PFSK-1 (cell line): ENCODE data around the gene RBKS.

Source experiments
- FOXP2 ChIP-seq: optimal IDR thresholded peaks from 2 replicates; pipeline ENCODE3; 2011; ENCODE audit warnings: borderline replicate concordance, control low read depth, inconsistent platforms; ENCODE audit not compliant: insufficient read depth; ENCODE audit errors: extremely low read length, extremely low read depth
- POLR2AphosphoS5 ChIP-seq: IDR thresholded peaks from 2 replicates; pipeline ENCODE4 v1.6.1; 2012; ENCODE audit warnings: low read depth, mild to moderate bottlenecking, control low read depth, low read length, moderate library complexity
- REST ChIP-seq, 2 experiments: IDR thresholded peaks; 2 replicates each; pipeline versions ENCODE4 v1.6.1 to v1.8.0; 2011 to 2012; ENCODE audit warnings: low read depth in 2 of 2, low read length in 2 of 2, control low read depth in 1 of 2, inconsistent platforms in 1 of 2, mild to moderate bottlenecking in 1 of 2, moderate library complexity in 1 of 2; ENCODE audit not compliant: insufficient read depth in 1 of 2
- SIN3A ChIP-seq: IDR thresholded peaks from 2 replicates; pipeline ENCODE4 v1.6.1; 2012; ENCODE audit warnings: mild to moderate bottlenecking, low read length, moderate library complexity, borderline replicate concordance; ENCODE audit not compliant: insufficient read depth
- TAF1 ChIP-seq: IDR thresholded peaks from 2 replicates; pipeline ENCODE4 v1.6.1; 2012; ENCODE audit warnings: low read length, control low read depth, borderline replicate concordance; ENCODE audit not compliant: insufficient read depth

- no peak for TF ChIP-seq POLR2AphosphoS5
- TF ChIP-seq REST (IDR thresholded peaks at IDR 0.05; ENCODE audit: insufficient read depth in 1 of 2, low read depth in 2 of 2, low read length in 2 of 2), result no peak
- no peak for TF ChIP-seq SIN3A
- TF ChIP-seq TAF1, result no peak
- TF ChIP-seq FOXP2, result no peak
Observed at GRCh38 chr2:27911458-27912210, 21.4 kb upstream of the RBKS start.
